H9 (cell line): Measurements from ENCODE around the gene ASIC1. TPM values are rescaled to one million over a fixed set of nuclear protein-coding genes. Genes with fewer than 3 reads are reported as not detected.

Experiments used
- DNase-seq: peaks from one replicate; pipeline ENCODE4 v3.0.0-alpha.2; 2017
- H2AFZ ChIP-seq: one replicate; pipeline ENCODE4 v1.6.1; 2013; ENCODE audit warnings: mild to moderate bottlenecking, low read length, control low read depth, moderate library complexity
- H2AK5ac ChIP-seq: 2 replicates; pipeline ENCODE4 v1.6.1; 2013; ENCODE audit warnings: low read length, control low read depth, mixed read lengths; ENCODE audit not compliant: insufficient read length
- H2BK120ac ChIP-seq: one replicate; pipeline ENCODE4 v1.6.1; 2013; ENCODE audit warnings: low read depth, mild to moderate bottlenecking, low read length, control low read depth, inconsistent platforms; ENCODE audit not compliant: poor library complexity, severe bottlenecking
- H2BK12ac ChIP-seq: 2 replicates; pipeline ENCODE4 v1.6.1; 2013; ENCODE audit warnings: low read length, control low read depth, mixed read lengths, low read depth; ENCODE audit not compliant: insufficient read length
- H2BK15ac ChIP-seq: 2 replicates; pipeline ENCODE4 v1.6.1; 2013; ENCODE audit warnings: low read depth, low read length, control low read depth
- H2BK20ac ChIP-seq: one replicate; pipeline ENCODE4 v1.6.1; 2013; ENCODE audit warnings: low read depth, mild to moderate bottlenecking, low read length, control low read depth, inconsistent platforms; ENCODE audit not compliant: poor library complexity, severe bottlenecking
- H2BK5ac ChIP-seq: 2 replicates; pipeline ENCODE4 v1.6.1; 2013; ENCODE audit warnings: low read length, control low read depth, mixed read lengths; ENCODE audit not compliant: insufficient read length
- H3K14ac ChIP-seq: 2 replicates; pipeline ENCODE4 v1.6.1; 2013; ENCODE audit warnings: low read length, control low read depth; ENCODE audit not compliant: insufficient read depth
- H3K18ac ChIP-seq: 2 replicates; pipeline ENCODE4 v1.6.1; 2013; ENCODE audit warnings: low read depth, mild to moderate bottlenecking, mixed read lengths, low read length, control low read depth; ENCODE audit not compliant: insufficient read length
- H3K23ac ChIP-seq: 2 replicates; pipeline ENCODE4 v1.6.1; 2013; ENCODE audit warnings: low read length, control low read depth, mixed read lengths, low read depth; ENCODE audit not compliant: insufficient read length
- H3K23me2 ChIP-seq: 2 replicates; pipeline ENCODE4 v1.6.1; 2013; ENCODE audit warnings: low read depth, mild to moderate bottlenecking, mixed read lengths, low read length, control low read depth; ENCODE audit not compliant: insufficient read length, poor library complexity, severe bottlenecking
- H3K27ac ChIP-seq: 2 replicates; pipeline ENCODE4 v1.5.1; 2013; ENCODE audit warnings: low read length, control low read depth, mixed read lengths, low read depth; ENCODE audit not compliant: insufficient read length
- H3K27me3 ChIP-seq: 2 replicates; pipeline ENCODE4 v1.6.1; 2013; ENCODE audit warnings: low read length, control low read depth, inconsistent platforms; ENCODE audit not compliant: insufficient read depth
- H3K4ac ChIP-seq: 2 replicates; pipeline ENCODE4 v1.6.1; 2013; ENCODE audit warnings: low read depth, mild to moderate bottlenecking, control low read depth, inconsistent platforms, low read length, moderate library complexity
- H3K4me1 ChIP-seq: 2 replicates; pipeline ENCODE4 v1.6.1; 2013; ENCODE audit warnings: low read length, control low read depth, inconsistent platforms; ENCODE audit not compliant: insufficient read depth
- H3K4me2 ChIP-seq: 2 replicates; pipeline ENCODE4 v1.6.1; 2013; ENCODE audit warnings: low read length, control low read depth, mixed read lengths; ENCODE audit not compliant: insufficient read length, insufficient read depth
- H3K56ac ChIP-seq: 2 replicates; pipeline ENCODE4 v1.6.1; 2013; ENCODE audit warnings: low read depth, mild to moderate bottlenecking, mixed read lengths, low read length, control low read depth; ENCODE audit not compliant: insufficient read length
- H3K79me1 ChIP-seq: 2 replicates; pipeline ENCODE4 v1.6.1; 2013; ENCODE audit warnings: low read depth, mild to moderate bottlenecking, moderate library complexity, low read length, control low read depth, inconsistent platforms; ENCODE audit not compliant: insufficient read depth, poor library complexity, severe bottlenecking
- H3K79me2 ChIP-seq: 2 replicates; pipeline ENCODE4 v1.6.1; 2013; ENCODE audit warnings: low read length, control low read depth, inconsistent platforms; ENCODE audit not compliant: insufficient read depth
- H3K9ac ChIP-seq: 2 replicates; pipeline ENCODE4 v1.6.1; 2013; ENCODE audit warnings: low read length, control low read depth, mixed read lengths; ENCODE audit not compliant: insufficient read length; ENCODE audit errors: extremely low read depth
- H3K9me3 ChIP-seq: one replicate; pipeline ENCODE4 v1.6.1; 2013; ENCODE audit warnings: low read depth, low read length, inconsistent platforms; ENCODE audit not compliant: control insufficient read depth
- H3T11ph ChIP-seq: one replicate; pipeline ENCODE4 v1.6.1; 2013; ENCODE audit warnings: mild to moderate bottlenecking, low read length, control low read depth, inconsistent platforms
- H4K20me1 ChIP-seq: one replicate; pipeline ENCODE4 v1.6.1; 2013; ENCODE audit not compliant: control insufficient read depth, insufficient read length, insufficient read depth
- H4K5ac ChIP-seq: 2 replicates; pipeline ENCODE4 v1.6.1; 2013; ENCODE audit warnings: low read depth, mild to moderate bottlenecking, mixed read lengths, low read length, control low read depth; ENCODE audit not compliant: insufficient read length
- H4K8ac ChIP-seq: replicated peaks from 2 replicates; pipeline ENCODE4 v1.6.1; 2013; ENCODE audit warnings: low read length, control low read depth, mixed read lengths, low read depth; ENCODE audit not compliant: insufficient read length
- H4K91ac ChIP-seq: 2 replicates; pipeline ENCODE4 v1.6.1; 2013; ENCODE audit warnings: low read depth, mild to moderate bottlenecking, moderate library complexity, mixed read lengths, low read length, control low read depth; ENCODE audit not compliant: insufficient read length
- H3K27ac Mint-ChIP-seq, 3 experiments: 2 replicates in 2 of 3; 3 replicates in 1 of 3; pipeline ENCODE4 v1.8.0; 2020 to 2021; ENCODE audit warnings: mixed read lengths in 3 of 3, mild to moderate bottlenecking in 1 of 3, moderate library complexity in 1 of 3
- H3K27me3 Mint-ChIP-seq: 2 replicates; pipeline ENCODE4 v1.8.0; 2021; ENCODE audit warnings: low read depth, mild to moderate bottlenecking, moderate library complexity, mixed read lengths
- H3K36me3 Mint-ChIP-seq, 3 experiments: 2 replicates in 2 of 3; 3 replicates in 1 of 3; pipeline ENCODE4 v1.8.0; 2020 to 2021; ENCODE audit warnings: low read depth in 3 of 3, mixed read lengths in 3 of 3; ENCODE audit not compliant: insufficient read depth in 1 of 3
- H3K4me1 Mint-ChIP-seq, 2 experiments: 2 replicates each; pipeline ENCODE4 v1.8.0; 2020; ENCODE audit warnings: mixed read lengths in 2 of 2
- H3K4me3 Mint-ChIP-seq, 2 experiments: 2 replicates in 1 of 2; 3 replicates in 1 of 2; pipeline ENCODE4 v1.8.0; 2020 to 2021; ENCODE audit warnings: mild to moderate bottlenecking in 2 of 2, mixed read lengths in 2 of 2, moderate library complexity in 1 of 2
- H3K9me3 Mint-ChIP-seq, 2 experiments: 2 replicates in 1 of 2; 3 replicates in 1 of 2; pipeline ENCODE4 v1.8.0; 2020; ENCODE audit warnings: mild to moderate bottlenecking in 2 of 2, mixed read lengths in 2 of 2, moderate library complexity in 1 of 2
- CTCF ChIP-seq: fragments of 200-600 bp; sonication (generic); conservative IDR thresholded peaks from 3 replicates; pipeline ENCODE4 v1.8.0; 2021; ENCODE audit warnings: antibody characterized with exemption, mild to moderate bottlenecking
- total RNA-seq: library from RNA; stranded (reverse); gene quantifications from 2 replicates; pipeline ENCODE4 v1.2.1, GENCODE V29; 2021

ASIC1 gene
- total RNA-seq, 1 experiment from 2014 or later: 3.9 TPM

DNA sequence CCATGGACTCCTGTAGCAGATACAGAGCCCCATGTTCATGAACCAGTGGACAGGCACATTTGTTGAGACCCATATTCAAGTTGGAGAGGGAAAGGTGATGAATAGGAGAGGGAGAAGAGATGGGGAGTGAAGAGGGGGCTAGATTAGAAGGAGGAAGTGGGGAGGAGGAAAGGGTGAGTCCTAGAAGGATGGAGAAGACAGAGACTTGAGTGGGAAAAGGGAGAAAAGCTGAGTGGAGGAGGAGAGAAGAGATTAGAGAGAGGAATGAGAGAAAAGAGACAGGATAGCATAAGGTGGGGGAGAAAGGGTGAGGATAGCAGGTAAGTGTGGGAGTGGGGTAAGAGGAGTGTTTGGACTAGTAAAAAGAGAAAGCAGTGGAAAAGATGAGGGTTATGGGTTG is 4.9 kb upstream of the ASIC1 start:
- Mint-ChIP-seq H3K4me1 (peaks cover 29 to 32% of the 10 kb centered on the region in 2 experiments), H3K4me3 (0 out of 5 replicates have a peak overlapping the region, but pooled peaks of 1 of the 2 experiments have one; percentile 3)

More for the DNA sequence above, 4.9 kb upstream of the ASIC1 start:
- no peak overlapping the region for H2BK15ac ChIP-seq
- no peaks in the 10 kb centered on the region; the same call in 1 of the 2 replicates for H3K4me1 ChIP-seq
- no peak overlapping the region for H3K4me2 ChIP-seq
- peaks cover 13% of the 10 kb centered on the region for H3K23me2 ChIP-seq
- Mint-ChIP-seq H3K36me3 (no peaks in the 10 kb centered on the region; a peak in 1 of 7 replicates), H3K9me3 (peaks cover 0 to 2% of the 10 kb centered on the region in 2 experiments; a peak in 1 of 5 replicates), H3K27ac (no peak overlapping the region), H3K27me3 (peaks cover 94% of the 10 kb centered on the region)
- no peak overlapping the region for H3K23ac ChIP-seq
- no peak overlapping the region for H2AFZ ChIP-seq
- H3K79me1 ChIP-seq: no peaks in the 10 kb centered on the region
- H3K14ac ChIP-seq: no peak overlapping the region
- H4K91ac ChIP-seq: no peak overlapping the region
- no peak overlapping the region for H2BK12ac ChIP-seq
- no peak overlapping the region for H4K8ac ChIP-seq
- H3K56ac ChIP-seq: no peak overlapping the region
- H3K4ac ChIP-seq: no peak overlapping the region
- H2AK5ac ChIP-seq: no peak overlapping the region
- no peak overlapping the region for H3K9ac ChIP-seq
- peaks cover 50% of the 10 kb centered on the region for H3K27me3 ChIP-seq
- no peak overlapping the region for H3T11ph ChIP-seq
- no peak overlapping the region for H3K27ac ChIP-seq
- H4K20me1 ChIP-seq: peaks cover 2% of the 10 kb centered on the region
- no peak overlapping the region for H4K5ac ChIP-seq
- H3K18ac ChIP-seq: no peak overlapping the region
- no peak for TF ChIP-seq CTCF
- H2BK120ac ChIP-seq: no peak overlapping the region
- no peak overlapping the region for H2BK5ac ChIP-seq
- H3K79me2 ChIP-seq: no peaks in the 10 kb centered on the region
- DNase-seq: no peak
- no peaks in the 10 kb centered on the region for H3K9me3 ChIP-seq
- H2BK20ac ChIP-seq: no peak overlapping the region
